Measurements from ENCODE around the gene FRMD8.
"Not testable (repeated sequence)": the region's sequence is repeated elsewhere in the genome, so short reads cannot be mapped to it uniquely, and the experiment has no call there.

FRMD8 gene

DNA sequence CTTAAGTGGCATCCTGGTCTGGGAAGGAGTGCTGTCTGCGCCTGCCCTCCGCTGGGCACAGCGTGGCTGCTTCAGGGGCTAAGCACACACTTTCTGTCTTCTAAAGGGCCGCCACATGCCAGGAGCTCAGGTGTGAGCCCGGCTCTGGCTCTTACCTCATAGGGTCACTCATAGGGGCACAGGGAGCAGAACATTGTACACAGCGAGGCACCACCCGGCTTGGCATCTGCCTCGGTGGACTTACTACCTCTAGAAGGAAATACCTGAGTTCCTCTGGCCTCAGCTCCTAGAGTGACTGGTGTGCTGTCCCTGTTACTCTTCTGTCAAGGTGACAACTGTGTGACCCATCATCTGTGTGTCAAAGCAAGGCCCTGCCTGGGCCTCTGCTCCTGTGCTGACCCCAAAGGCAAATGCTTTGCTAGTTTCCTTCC, 49.6 kb downstream of the FRMD8 start:
- DNase-seq (ENCODE audit: low read depth): peak; percentile 8

DNA sequence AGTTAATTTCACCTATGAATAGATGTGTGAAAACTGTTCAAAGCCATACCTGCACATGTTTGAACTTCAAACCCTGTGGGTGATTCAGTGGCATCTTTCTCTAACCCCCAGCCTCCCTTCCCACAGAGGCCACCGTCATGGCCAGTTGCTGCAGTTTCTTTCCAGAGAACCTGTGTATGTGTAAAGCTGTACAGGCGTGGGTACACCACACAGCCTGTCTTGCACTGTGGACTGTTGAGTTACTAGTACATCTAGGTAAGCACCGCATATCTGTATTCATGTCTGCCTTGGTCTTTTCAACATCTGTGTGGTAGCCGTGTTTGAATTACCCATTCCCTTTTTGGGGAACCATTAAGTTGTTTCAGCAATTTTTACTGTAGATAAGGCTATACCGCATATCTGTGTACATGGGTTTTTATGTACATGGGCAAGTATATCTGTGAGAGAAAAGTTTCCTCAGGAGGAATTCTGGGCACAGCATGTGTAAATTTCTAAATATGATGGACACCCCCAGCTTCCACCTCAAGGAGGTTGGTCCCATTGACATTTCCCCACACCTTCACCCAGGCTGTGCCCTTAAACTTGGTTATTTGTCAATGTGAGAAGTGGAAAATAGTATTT, 50.1 kb downstream of the FRMD8 start:
- DNase-seq (ENCODE audit: low read depth): peak; percentile 11

DNA sequence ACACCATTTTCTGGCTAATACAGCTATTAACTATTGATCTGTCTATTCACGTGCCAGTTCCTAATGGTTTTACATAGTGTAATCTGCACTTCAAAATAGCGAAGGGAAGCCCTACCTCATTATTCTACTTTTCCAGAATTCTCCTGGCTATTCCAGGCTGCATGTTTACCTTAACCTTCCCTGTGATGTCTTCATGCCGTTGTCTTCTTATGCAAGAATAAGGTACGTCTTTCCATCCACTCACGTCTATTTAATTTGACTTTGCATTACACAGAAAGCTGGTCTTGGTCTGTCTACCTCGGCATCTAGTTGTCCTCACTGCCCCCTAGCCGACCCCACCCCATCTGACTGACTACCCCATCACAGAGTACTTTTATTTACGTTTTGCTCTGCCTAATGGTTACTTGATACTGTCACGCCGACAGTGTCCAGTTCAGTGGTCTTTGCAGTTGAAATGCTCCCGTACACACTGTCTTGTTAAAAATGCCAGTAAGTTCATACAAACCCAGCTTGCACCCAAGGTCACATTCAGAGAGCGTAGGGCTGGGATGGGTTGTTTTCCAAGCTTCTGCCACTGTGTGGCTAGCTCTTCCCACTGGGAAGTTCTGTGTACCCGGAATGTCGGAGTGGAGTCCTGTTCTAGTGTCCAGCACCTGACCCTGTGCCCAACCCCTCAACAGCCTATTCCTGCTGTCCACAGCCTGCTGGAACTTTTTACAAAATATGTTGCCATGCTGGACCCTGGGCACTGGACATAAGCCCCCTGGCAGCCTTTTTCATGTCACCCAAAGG, 51.2 kb downstream of the FRMD8 start:
- DNase-seq (ENCODE audit: low read depth): peak; percentile 7

DNA sequence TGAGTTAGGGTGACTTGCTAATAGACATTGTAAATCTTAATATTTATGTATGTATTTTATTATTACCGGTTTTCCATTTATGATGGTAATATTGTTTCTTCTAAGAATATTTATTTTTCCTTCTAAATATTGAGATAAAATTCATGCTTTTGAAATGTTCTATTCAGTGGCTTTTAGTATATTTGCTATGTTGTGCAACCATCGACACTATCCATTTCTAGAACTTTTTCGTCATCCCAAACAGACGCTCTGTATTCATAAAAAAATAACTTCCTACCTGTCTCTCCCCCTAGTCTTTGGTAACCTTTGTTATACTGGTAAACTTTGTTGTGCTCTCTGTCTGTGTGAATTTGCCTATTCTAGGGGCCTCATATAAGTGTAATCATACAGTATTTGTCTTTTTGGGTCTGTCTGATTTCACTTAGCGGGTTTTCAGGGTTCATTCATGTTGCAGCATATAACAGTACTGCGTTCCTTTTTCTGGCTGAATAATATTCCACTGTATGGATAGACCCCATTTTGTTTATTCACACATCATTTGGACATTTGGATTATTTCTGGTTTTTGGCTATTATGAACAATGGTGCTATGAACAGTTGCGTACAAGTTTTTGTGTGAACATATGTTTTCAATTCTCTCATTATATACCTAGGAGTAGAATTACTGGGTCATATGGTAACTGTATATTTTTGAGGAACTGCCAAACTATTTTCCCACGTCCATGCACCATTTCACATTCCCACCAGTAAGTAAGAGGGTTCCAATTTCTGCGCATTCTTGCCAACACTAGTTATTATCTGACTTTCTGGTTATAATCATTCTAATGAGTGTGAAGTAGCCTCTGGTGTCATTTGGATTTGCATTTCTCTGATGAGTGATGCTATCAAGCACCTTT, 52.1 kb downstream of the FRMD8 start:
- DNase-seq (ENCODE audit: low read depth): peak; percentile 5

DNA sequence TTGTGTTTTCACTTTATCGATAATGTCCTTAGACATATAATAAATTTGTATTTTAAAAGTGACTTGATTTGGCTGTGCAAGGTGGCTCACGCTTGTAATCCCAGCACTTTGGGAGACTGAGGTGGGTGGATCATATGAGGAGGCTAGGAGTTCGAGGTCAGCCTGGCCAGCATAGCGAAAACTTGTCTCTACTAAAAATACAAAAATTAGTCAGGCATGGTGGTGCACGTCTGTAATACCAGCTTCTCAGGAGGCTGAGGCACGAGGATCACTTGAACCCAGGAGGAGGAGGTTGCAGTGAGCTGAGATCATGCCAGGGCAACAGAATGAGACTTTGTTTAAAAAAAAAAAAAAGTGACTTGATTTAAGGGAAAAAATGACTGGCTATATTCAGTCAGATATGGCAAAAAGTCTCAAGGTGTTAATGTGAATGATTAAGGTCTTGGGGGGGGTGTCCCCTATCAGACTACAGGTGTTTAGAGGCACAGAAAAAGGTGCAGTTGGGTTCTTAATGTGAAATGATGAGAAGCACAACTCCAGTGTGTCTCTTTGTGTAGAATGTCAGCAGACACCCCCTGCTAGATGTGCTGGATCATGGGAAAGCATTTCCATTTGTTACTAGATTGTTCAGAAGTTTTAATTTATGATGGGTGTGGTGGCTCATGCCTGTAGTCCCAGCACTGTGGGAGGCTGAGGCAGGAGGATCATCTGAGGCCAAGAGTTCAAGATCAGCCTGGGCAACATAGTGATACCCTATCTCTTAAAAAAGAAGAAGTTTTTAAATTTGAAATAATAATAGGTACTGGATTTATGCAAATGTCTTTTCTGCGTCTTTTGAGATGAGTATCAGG, 53.1 kb downstream of the FRMD8 start:
- peak; percentile 5 for DNase-seq (ENCODE audit: low read depth)

DNA sequence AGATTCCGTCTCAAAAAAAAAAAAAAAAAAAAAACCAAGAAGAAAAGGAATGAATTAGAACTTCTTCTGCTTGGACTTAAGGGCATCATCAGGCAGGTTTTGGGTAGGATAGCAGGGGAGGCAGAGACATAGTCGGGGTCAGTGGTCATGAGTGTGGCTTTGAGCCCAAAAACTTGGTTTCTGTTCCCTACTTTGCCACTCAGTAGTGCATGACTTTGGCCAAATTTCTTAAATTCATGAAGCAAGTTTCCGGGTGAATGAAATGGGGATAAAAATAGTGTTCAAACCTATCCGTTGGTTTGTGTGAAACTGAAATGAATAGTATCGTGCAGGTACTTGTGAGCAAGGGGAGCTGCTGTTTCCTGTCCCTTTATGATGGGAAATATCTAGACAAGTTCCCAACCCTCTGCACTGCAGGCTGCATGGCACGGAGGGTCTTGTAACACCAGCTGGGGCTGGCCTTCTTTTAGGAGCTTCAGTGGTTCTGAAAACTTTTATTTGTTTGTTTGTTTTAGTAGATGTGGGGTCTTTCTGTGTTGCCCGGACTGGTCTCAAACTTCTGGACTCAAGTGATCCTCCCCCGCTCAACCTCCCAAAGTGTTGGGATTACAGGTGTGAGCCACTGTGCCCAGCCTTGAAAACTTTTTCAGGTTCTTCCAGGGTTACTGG, 54.5 kb downstream of the FRMD8 start:
- peak; percentile 17 for DNase-seq (ENCODE audit: low read depth)

DNA sequence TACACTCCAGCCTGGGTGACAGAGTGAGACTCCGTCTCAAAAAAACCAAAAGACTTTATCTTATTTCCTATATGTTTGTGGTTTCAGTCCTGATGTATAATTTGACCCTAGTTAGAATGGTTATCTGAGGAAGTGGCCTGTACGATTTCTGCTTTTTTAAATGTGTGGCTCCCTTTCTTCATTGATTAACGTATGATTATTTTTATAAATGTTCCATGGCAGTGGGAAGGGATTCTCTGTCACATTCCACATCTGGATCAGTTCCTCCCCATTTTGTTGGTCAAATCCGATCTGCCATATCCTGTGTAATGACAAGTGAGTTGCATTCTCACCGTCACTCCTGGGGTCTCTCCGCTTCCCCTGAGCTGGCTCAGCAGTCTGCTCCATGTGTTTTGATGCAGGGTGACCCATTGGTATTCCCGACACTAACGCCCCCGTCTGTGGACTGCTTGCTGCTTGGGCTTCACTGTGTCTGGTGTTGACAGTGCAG, 56.5 kb downstream of the FRMD8 start:
- peak; percentile 7 for DNase-seq (ENCODE audit: low read depth)

DNA sequence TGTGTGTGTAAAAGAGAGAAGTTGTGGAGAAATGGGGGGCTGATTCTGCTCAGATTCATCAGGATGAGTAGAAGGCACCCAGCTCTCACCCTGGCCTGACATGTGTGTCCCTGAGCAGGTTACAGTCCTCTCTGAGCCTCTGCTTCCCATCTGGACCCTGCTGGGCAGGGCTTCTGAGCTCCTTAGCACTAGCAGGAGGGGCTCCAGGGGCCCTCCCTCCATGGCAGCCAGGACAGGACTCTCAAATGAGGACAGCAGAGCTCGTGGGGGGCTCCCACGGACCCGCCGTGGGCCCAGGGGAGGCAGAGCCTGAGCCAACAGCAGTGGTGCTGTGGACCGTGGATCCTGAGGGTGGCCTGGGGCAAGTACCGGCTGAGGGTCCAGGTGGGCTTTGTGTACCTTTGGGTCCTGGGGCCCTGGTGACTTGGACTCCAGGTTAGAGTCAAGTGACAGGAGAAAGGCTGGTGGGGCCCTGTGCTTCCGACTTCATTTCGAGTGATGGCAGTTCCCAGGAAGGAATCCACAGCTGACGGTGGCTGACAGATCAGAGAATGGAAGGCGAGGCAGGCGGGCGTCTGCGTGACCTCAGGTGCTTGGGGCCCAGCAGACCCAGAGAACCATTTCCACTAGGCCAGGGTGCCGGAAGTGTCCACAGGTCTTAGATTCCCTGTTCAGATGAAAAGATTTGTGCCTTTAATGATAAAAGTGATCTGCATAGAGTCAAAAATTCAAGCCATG, 58.0 kb downstream of the FRMD8 start:
- peak; percentile 16 for DNase-seq (ENCODE audit: low read depth)

DNA sequence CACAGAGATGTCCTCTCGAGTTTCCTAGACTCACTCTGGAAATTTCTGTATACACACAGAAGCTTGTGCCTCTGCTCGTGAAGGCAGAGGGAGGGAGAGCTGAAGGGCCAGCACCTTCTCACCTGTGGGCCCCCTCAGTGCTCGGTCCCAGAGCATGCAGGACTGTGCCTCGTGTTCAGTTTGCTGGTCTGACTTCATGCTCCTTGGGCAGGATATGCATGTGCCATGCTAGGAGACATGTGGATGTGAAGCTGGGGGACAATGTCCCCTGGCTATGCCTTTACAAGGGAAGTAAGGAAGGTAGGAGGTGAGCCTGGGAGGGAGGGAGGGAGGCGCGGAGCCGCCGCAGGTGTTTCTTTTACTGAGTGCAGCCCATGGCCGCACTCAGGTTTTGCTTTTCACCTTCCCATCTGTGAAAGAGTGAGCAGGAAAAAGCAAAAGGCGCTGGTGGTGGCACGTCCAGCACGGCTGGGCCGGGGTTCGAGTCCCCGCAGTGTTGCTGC, 58.7 kb downstream of the FRMD8 start:
- peak; percentile 15 for DNase-seq (ENCODE audit: low read depth)

DNA sequence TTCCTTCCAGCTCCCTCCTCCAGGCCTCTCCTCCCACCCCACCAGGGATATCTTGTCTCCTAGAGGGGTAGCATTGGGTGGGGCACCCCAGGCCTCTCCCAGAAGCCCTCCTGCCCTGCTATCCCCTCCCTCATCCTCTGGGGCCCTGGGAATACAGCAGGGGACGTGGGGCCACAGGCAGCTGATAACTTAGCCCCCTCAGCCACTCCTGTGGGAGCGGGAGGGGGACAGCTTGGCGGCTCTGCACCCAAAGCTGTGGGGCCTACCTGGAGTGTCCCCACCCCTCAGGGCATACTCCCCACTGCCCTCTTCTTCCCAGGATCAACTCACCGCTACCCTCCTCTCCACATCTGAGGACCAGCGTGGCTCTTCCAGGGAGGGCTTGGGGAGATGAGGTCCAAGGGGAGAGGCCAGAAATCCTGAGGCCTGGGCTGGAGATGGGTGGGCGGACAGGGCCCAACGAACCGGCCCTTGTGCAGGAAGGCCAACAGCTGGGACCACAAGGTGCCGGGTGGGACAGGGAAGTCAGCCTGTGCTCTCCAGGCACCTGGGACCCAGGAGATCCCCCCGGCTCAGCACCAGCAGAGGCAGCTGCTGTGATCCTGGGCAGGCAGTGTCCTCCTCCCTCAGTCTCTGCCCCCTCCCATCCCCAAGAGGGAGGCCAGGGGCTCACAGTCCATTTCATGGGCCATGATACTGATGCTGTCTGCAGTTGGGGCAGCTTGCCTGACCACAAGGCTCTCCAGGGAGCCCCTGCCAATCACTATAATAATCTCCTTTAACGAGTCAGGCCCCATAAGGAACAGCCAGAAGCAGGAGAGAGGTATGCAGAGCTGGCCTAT, 59.4 kb downstream of the FRMD8 start:
- peak; percentile 24 for DNase-seq (ENCODE audit: low read depth)

DNA sequence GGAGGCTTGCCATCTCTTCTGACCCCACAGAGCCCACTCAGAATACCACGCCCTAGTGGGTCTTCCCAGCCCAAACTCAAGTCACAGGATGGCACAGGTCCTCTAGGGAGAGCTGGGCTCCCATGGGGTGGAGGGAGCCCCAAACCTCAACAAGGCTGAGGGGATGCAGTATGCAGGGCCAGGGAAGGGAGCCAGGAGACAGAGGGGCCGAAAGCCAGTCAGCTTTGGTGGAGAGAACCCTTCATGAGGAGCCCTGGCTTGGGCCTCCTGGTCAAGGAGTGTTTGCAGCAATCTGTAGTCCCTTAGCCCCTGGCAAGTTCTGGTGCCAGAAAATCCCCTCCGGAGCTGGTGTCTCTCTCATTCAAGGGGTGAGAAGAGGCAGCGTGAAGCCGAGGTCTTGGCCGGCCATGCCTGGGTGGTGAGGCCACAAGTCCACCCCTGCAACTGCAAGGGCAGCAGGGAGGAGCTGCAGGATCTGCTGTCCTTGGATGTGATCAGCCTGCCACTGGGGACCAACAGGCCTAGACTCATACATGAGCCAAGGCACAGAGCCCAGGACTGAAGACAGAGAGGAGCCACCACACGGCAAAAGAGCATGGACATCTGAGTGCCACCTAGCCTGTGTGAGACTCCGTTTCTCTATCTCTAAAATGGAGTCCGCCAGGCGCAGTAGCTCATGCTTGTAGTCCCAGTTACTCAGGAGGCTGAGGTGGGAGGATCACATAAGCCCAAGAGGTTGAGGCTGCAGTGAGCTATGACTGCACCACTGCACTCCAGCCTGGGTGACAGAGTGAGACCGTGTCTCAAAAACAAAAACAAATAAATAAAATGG, 60.2 kb downstream of the FRMD8 start:
- DNase-seq (ENCODE audit: low read depth): peak; percentile 17

DNA sequence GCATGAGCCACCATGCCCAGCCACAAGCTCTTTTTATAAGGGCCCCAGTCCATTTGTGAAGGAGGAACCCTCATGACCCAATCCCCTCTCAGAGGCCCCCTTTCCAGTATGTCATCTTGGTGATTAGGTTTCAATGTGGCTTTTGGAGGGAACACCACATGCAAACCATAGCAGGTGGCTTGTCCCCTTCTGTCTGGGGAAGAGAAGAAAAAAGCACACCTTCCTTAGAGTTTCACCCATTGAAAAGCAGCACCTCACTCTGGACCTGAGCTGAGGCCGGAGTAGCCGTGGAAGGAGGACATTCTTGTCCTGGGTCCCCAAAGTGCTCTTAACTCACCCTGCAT, 61.6 kb downstream of the FRMD8 start:
- peak; percentile 13 for DNase-seq (ENCODE audit: low read depth)

DNA sequence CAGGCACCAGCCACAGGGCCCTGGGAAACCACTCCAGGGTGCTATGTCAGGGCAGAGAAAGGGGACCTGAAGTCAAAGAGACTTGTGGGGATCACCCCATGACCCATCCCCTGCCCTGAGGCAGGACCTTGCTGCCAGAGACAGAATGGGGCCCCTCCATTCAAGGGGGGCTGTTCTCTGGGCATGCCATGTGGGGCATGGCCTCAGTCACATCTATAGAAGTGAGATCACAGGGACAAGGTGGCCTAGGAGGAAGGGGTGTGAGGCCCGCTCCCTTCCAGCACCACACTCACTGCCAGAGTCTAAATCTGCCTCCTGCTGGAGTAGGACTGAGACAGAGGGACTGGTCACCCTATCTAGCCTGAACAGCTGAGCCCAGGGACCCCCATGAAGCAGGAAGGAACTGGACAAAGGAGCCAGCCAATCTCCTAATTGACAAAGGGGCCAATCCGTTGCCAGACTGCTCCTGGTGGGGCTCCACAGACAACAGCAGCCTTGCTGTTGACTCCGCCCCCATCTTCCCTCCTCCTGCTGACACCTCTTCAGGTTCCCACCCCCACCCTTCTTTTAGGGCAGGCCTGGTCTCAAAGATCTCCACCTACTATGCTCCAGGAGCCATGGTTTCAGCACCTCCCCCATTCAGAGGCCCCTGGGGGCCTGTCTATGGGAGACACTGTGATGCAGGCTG, 62.1 kb downstream of the FRMD8 start:
- DNase-seq (ENCODE audit: low read depth): peak; percentile 35

DNA sequence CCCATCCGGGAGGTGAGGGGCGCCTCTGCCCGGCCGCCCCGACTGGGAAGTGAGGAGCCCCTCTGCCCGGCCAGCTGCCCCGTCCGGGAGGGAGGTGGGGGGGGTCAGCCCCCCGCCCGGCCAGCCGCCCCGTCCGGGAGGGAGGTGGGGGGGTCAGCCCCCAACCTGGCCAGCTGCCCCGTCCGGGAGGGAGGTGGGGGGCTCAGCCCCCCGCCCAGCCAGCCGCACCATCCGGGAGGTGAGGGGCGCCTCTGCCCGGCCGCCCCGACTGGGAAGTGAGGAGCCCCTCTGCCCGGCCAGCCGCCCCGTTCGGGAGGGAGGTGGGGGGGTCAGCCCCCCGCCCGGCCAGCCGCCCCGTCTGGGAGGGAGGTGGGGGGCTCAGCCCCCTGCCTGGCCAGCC, 64.9 kb downstream of the FRMD8 start:
- DNase-seq (ENCODE audit: low read depth): not testable (repeated sequence)

DNA sequence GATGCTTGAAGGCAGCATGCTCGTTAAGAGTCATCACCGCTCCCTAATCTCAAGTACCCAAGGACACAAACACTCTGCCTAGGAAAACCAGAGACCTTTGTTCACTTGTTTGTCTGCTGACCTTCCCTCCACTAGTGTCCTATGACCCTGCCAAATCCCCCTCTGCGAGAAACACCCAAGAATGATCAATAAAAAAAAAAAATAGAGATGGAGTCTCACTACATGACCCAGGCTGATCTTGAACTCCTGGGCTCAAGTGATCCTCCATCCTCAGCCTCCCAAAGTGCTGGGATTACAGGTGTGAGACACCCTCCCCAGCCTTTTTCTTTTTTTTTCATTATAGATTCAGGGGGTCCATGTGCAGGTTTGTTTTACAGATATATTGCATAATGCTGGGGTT, 65.8 kb downstream of the FRMD8 start:
- DNase-seq (ENCODE audit: low read depth): not testable (repeated sequence)

DNA sequence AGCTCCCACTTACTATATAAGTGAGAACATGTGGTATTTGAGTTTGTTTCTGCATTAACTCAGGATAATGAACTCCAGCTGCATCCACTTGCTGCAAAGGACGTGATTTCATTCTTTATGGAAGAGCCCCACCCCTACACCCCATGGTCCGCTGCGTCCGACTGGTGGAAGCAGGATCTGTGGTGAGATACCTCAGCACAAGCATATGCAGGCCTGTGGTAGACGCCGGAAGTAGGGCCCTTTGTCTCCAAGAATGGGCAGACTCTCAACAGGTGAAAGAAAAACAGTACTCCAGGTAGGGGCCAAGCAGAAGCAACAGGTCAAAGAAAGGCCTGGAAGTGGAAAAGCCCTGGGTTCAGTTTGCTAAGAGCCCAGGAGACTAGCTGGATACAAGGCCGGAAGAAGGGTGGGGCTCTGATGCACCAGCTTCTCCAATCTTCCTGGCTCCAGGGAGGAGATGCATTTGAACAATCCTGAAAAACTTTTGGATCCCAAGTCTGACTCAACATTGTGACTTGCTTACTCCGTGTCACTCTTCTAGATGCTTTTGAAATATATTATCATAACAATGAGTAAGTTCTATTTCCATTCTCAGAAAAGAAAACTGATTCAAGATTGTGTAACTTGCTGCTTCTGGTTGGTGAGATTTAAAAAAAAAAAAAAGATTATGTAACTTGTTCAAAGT, 66.5 kb downstream of the FRMD8 start:
- DNase-seq (ENCODE audit: low read depth): peak; percentile 95

DNA sequence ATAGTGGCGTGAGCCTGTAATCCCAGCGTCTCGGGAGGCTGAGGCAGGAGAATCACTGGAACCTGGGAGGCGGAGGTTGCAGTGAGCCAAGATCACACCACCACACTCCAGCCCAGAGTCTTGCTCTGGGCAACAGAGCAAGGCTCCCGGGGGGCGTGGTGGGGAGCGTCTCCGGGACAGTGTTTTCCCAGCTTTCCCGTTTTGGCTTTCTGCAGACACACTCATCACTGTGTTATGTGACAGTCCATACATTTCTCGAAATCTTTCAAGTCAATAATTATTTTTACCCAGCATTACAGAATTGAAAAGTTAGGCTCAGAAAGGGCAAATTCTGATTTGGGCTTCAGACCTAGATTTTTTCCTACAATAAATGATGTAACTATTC, 67.9 kb downstream of the FRMD8 start:
- DNase-seq (ENCODE audit: low read depth): peak; percentile 62
